ENCODE data around the gene ZIM2.

- TF ChIP-seq CTCF (IDR thresholded peaks at IDR 0.05) (no peak), POLR2A (IDR thresholded peaks at IDR 0.05) (no peak)
Observed at GRCh38 chr19:56760842-56761241, 79.7 kb downstream of the ZIM2 start.
